OCI-LY3 (cell line): ENCODE data around the gene IGFBP7.

Experiments used
- CTCF ChIP-seq: fragments of 200-600, 300-600 bp; sonication (generic); IDR thresholded peaks from 2 replicates; pipeline ENCODE4 v1.5.1; 2014; ENCODE audit warnings: antibody characterized with exemption, low read length, low read depth
- EZH2phosphoT487 ChIP-seq: fragments of 200-600 bp; shearing (Covaris generic); IDR thresholded peaks from 2 replicates; pipeline ENCODE4 v1.6.1; 2018; ENCODE audit warnings: antibody characterized with exemption, mixed run types, low read depth

- no peak for TF ChIP-seq CTCF
- TF ChIP-seq EZH2phosphoT487, result no peak
Measured at GRCh38 chr4:57068237-57068981, 41.8 kb downstream of the IGFBP7 start.
